Transverse colon (tissue), 4 donors: ENCODE results near the gene UBE2S.

Source experiments
- POLR2AphosphoS5 ChIP-seq, 3 donors: sonication (generic); formaldehyde crosslinking; IDR thresholded peaks; one replicate each; pipeline ENCODE4 v1.6.1; 2016; ENCODE audit warnings: antibody characterized with exemption in 3 of 3
- TF ChIP-seq, protein P1 (sequence below), 5 experiments: fragments of 200-600 bp in 3 of 5; fragments of 450-650 bp in 2 of 5; sonication (generic) in 3 of 5; IDR thresholded peaks; 1 replicate in 2 of 5; 2 replicates in 3 of 5; pipeline ENCODE4 v1.5.1; 2016 to 2017; ENCODE audit warnings: antibody characterized with exemption in 5 of 5, inconsistent platforms in 3 of 5, mild to moderate bottlenecking in 2 of 5, moderate library complexity in 1 of 5

DNA sequence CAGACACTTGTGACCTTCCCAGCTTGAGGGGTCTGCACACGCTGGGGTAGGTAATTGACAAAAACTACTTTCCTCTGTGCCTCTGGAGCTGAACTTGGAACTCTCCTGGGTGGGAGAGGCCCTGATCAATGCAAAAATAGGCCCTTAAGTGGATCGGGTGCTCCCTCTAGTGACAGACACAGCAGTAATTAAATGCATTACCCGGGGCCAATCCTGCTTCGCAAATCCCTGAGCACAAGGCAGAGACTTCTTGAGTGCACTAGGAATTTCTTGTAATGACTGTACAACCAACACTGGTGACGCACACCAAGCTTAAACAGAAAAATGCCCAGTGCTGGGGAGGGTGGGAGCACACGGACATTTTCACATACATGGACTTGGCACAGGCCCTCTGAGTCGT, 10.6 kb upstream of the UBE2S start:
- TF ChIP-seq, protein P1, sequence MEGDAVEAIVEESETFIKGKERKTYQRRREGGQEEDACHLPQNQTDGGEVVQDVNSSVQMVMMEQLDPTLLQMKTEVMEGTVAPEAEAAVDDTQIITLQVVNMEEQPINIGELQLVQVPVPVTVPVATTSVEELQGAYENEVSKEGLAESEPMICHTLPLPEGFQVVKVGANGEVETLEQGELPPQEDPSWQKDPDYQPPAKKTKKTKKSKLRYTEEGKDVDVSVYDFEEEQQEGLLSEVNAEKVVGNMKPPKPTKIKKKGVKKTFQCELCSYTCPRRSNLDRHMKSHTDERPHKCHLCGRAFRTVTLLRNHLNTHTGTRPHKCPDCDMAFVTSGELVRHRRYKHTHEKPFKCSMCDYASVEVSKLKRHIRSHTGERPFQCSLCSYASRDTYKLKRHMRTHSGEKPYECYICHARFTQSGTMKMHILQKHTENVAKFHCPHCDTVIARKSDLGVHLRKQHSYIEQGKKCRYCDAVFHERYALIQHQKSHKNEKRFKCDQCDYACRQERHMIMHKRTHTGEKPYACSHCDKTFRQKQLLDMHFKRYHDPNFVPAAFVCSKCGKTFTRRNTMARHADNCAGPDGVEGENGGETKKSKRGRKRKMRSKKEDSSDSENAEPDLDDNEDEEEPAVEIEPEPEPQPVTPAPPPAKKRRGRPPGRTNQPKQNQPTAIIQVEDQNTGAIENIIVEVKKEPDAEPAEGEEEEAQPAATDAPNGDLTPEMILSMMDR (IDR thresholded peaks at IDR 0.05) = peak; percentile 55 to 77 (median 63)
- no peak for TF ChIP-seq POLR2AphosphoS5 (IDR thresholded peaks at IDR 0.05)
